ENCODE measurements around the gene ZNF672. TPM values are rescaled to one million over a fixed set of nuclear protein-coding genes. Genes with fewer than 3 reads are reported as not detected.
A peak's percentile ranks its signal among the peaks of the same experiment; 100 is the strongest.

The ZNF672 gene
- total RNA-seq, 4 donors from 2014 or later: 15.0 to 34.3 (median 24.0) TPM

DNA sequence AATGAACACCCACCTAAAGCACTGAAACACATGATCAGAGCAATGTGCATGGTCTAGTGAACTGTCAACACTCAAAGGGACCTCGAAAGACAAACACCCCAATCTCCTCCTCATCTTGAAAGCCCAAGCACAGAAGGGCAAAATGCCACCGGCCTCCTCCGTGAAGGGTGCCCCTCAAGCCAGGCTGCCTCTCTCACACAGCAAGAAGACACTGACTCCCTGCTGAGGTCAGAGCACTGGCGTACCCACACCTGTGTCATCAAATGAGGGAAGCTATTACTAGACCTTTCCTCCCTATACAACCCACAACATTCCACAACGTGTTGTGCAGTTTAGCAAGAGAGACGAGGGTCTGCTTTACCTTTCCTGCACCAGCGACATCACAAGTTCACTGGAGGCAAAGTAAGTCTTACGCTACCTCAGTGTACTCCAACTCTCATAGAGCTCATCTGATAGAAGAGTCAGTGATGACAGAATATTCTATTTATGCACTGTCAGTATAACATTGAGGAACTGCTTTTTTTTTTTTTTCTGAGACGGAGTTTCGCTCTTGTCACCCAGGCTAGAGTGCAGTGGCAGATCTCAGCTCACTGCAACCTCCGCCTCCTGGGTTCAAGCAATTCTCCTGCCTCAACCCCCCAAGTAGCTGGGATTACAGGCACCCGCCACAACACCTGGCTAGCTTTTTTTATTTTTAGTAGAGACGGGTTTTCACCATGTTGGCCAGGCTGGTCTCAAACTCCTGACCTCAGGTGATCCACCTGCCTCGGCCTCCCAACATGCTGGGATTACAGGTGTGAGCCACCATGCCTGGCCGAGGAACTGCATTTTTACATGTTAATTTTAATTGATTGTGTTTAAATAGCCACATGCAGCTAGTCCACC, 15.6 kb upstream of the ZNF672 start:
- intact Hi-C loops (cut with DNase I; ENCODE audit: low total_unique reads): no loop called here
- H3K27me3 ChIP-seq: no peaks in the 10 kb centered on the region
- TF ChIP-seq POLR2A (IDR thresholded peaks at IDR 0.05): no peak
- TF ChIP-seq, protein P1, sequence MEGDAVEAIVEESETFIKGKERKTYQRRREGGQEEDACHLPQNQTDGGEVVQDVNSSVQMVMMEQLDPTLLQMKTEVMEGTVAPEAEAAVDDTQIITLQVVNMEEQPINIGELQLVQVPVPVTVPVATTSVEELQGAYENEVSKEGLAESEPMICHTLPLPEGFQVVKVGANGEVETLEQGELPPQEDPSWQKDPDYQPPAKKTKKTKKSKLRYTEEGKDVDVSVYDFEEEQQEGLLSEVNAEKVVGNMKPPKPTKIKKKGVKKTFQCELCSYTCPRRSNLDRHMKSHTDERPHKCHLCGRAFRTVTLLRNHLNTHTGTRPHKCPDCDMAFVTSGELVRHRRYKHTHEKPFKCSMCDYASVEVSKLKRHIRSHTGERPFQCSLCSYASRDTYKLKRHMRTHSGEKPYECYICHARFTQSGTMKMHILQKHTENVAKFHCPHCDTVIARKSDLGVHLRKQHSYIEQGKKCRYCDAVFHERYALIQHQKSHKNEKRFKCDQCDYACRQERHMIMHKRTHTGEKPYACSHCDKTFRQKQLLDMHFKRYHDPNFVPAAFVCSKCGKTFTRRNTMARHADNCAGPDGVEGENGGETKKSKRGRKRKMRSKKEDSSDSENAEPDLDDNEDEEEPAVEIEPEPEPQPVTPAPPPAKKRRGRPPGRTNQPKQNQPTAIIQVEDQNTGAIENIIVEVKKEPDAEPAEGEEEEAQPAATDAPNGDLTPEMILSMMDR (IDR thresholded peaks at IDR 0.05): no peak
- DNase-seq: no peak
- H3K27ac ChIP-seq: no peak overlapping the region
- no peak overlapping the region for H3K4me3 ChIP-seq
- H3K36me3 ChIP-seq: no peaks in the 10 kb centered on the region
- no peaks in the 10 kb centered on the region for H3K9me3 ChIP-seq
- peaks cover 0 to 24% of the 10 kb centered on the region in 2 donors for H3K4me1 ChIP-seq

GRCh38 chr1:248823517-248824001, 14.5 kb upstream of the ZNF672 start:
- Histone ChIP-seq H3K4me1 (peaks cover 0 to 24% of the 10 kb centered on the region in 2 donors), H3K36me3 (no peaks in the 10 kb centered on the region), H3K27ac (no peak overlapping the region), H3K27me3 (no peaks in the 10 kb centered on the region), H3K9me3 (no peaks in the 10 kb centered on the region), H3K4me3 (no peak overlapping the region)
- no peak for DNase-seq
- intact Hi-C loops (cut with DNase I; ENCODE audit: low total_unique reads): no loop called here
- no peak for TF ChIP-seq POLR2A (IDR thresholded peaks at IDR 0.05)
- TF ChIP-seq, protein P1 (IDR thresholded peaks at IDR 0.05): no peak

DNA sequence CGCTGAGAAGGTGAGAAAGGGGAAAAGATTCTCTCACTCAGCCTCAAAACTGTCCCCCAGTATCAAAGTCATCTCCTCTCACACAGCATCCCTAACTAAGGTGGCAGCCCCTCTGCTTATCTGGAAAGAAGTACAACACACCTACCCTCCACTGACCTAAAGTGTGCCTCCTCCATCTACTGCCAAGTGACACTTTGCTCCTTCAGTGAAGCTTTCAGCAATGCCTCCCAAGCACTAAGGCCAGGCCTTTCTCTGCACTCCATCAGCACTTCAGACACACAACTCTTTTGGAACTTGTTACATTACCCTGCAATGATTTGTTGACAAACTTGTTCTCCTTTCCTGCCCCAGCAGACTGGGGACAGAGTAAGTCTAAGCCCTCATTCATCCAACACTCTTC, 13.7 kb upstream of the ZNF672 start:
- H3K27me3 ChIP-seq: no peaks in the 10 kb centered on the region
- no peak for TF ChIP-seq POLR2A (IDR thresholded peaks at IDR 0.05)
- TF ChIP-seq, protein P1 (IDR thresholded peaks at IDR 0.05): no peak
- peaks cover 0 to 24% of the 10 kb centered on the region in 2 donors for H3K4me1 ChIP-seq
- no peak for DNase-seq
- no peaks in the 10 kb centered on the region for H3K9me3 ChIP-seq
- peak overlapping the region in 1 of 2 donors; percentile 89 for H3K4me3 ChIP-seq
- intact Hi-C loops (cut with DNase I; ENCODE audit: low total_unique reads): no loop called here
- H3K27ac ChIP-seq: no peak overlapping the region
- H3K36me3 ChIP-seq: no peaks in the 10 kb centered on the region

GRCh38 chr1:248824701-248825100, 13.3 kb upstream of the ZNF672 start:
- H3K4me3 ChIP-seq: peak overlapping the region; percentile 89 to 99
- intact Hi-C loops (cut with DNase I; ENCODE audit: low total_unique reads): no loop called here
- no peak for TF ChIP-seq POLR2A (IDR thresholded peaks at IDR 0.05)
- TF ChIP-seq, protein P1 (IDR thresholded peaks at IDR 0.05): no peak
- DNase-seq: no peak
- no peaks in the 10 kb centered on the region for H3K27me3 ChIP-seq
- H3K36me3 ChIP-seq: no peaks in the 10 kb centered on the region
- peaks cover 0 to 24% of the 10 kb centered on the region in 2 donors for H3K4me1 ChIP-seq
- H3K27ac ChIP-seq: peak overlapping the region; percentile 93 to 98
- H3K9me3 ChIP-seq: no peaks in the 10 kb centered on the region

DNA sequence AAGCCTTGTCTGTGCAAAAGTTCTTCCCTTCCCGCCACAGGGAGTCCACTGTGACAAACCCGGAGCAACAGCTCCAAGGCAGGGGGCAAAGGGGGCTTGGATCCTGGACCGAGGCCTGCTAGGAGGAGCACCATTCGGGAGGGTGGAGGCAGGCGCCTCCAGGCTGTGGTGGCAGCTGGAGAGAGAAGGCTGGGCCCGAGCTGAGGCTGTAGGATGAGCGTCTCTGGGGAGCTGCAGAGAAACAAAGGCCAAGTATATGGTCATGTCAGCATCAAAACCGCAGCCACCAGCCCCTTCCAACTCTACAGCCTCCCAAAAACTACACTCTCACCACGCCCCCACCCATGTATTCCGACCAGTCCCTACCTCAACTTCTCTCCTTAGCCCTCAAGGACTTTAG, 12.9 kb upstream of the ZNF672 start:
- H3K4me3 ChIP-seq: peak overlapping the region; percentile 89 to 99
- H3K4me1 ChIP-seq: peaks cover 0 to 24% of the 10 kb centered on the region in 2 donors
- H3K27me3 ChIP-seq: no peaks in the 10 kb centered on the region
- no peaks in the 10 kb centered on the region for H3K36me3 ChIP-seq
- TF ChIP-seq, protein P1 (IDR thresholded peaks at IDR 0.05): no peak
- TF ChIP-seq POLR2A (IDR thresholded peaks at IDR 0.05): no peak
- H3K27ac ChIP-seq: peak overlapping the region; percentile 93 to 98
- intact Hi-C loops (cut with DNase I; ENCODE audit: low total_unique reads): no loop called here
- no peaks in the 10 kb centered on the region for H3K9me3 ChIP-seq
- no peak for DNase-seq

Measured in uterus (tissue), 4 donors.